Mesothelial cell of epicardium (in vitro differentiated cells): ENCODE measurements around the gene BCL6B. TPM values are rescaled to one million over a fixed set of nuclear protein-coding genes. Genes with fewer than 3 reads are reported as not detected.

Experiments
- DNase-seq, 2 experiments: peaks; one replicate each; pipeline ENCODE4 v3.0.0; 2021; ENCODE audit warnings: low spot score in 2 of 2; ENCODE audit not compliant: unreplicated experiment in 2 of 2
- H3K27ac Mint-ChIP-seq: 2 replicates; pipeline ENCODE4 v1.8.0; 2021; ENCODE audit warnings: mixed read lengths
- H3K27me3 Mint-ChIP-seq: 2 replicates; pipeline ENCODE4 v1.8.0; 2021; ENCODE audit warnings: low read depth, mixed read lengths
- H3K36me3 Mint-ChIP-seq: 2 replicates; pipeline ENCODE4 v1.8.0; 2021; ENCODE audit warnings: mixed read lengths
- H3K4me1 Mint-ChIP-seq: 2 replicates; pipeline ENCODE4 v1.8.0; 2021; ENCODE audit warnings: mixed read lengths
- H3K4me3 Mint-ChIP-seq: 2 replicates; pipeline ENCODE4 v1.8.0; 2021; ENCODE audit warnings: mild to moderate bottlenecking, moderate library complexity, mixed read lengths
- H3K9me3 Mint-ChIP-seq: 2 replicates; pipeline ENCODE4 v1.8.0; 2021; ENCODE audit warnings: mixed read lengths
- CTCF ChIP-seq: fragments of 200-600 bp; sonication (generic); IDR thresholded peaks from one replicate; pipeline ENCODE4 v1.5.0; 2021; ENCODE audit warnings: antibody characterized with exemption; ENCODE audit not compliant: unreplicated experiment
- total RNA-seq: library from RNA; stranded (reverse); gene quantifications from 3 replicates; pipeline ENCODE4 v1.2.1, GENCODE V29; 2021

The BCL6B gene
- total RNA-seq, 1 donor from 2014 or later: not detected

GRCh38 chr17:7023576-7024401 lies 939 bp downstream of the BCL6B start:
- peak; percentile 70 to 80 for DNase-seq
- no peak for TF ChIP-seq CTCF
- no peaks in the 10 kb centered on the region for H3K9me3 Mint-ChIP-seq
- peak overlapping the region; percentile 37 for H3K4me3 Mint-ChIP-seq
- H3K27ac Mint-ChIP-seq: no peak overlapping the region
- H3K4me1 Mint-ChIP-seq: peaks cover 19% of the 10 kb centered on the region
- peaks cover 57% of the 10 kb centered on the region for H3K27me3 Mint-ChIP-seq
- no peaks in the 10 kb centered on the region for H3K36me3 Mint-ChIP-seq

- Mint-ChIP-seq H3K9me3 (no peaks in the 10 kb centered on the region), H3K4me1 (peaks cover 18% of the 10 kb centered on the region), H3K27ac (no peak overlapping the region), H3K4me3 (no peak overlapping the region), H3K27me3 (peaks cover 57% of the 10 kb centered on the region), H3K36me3 (no peaks in the 10 kb centered on the region)
- no peak for TF ChIP-seq CTCF
- DNase-seq: no peak
These were observed 1.5 kb downstream of the BCL6B start for GRCh38 chr17:7024402-7024785.

- Mint-ChIP-seq H3K4me3 (no peak overlapping the region), H3K27me3 (peaks cover 58% of the 10 kb centered on the region), H3K4me1 (peaks cover 12% of the 10 kb centered on the region), H3K27ac (no peak overlapping the region), H3K9me3 (no peaks in the 10 kb centered on the region), H3K36me3 (no peaks in the 10 kb centered on the region)
- TF ChIP-seq CTCF: no peak
- no peak for DNase-seq
These were observed 2.4 kb downstream of the BCL6B start for GRCh38 chr17:7025245-7025644.

- Mint-ChIP-seq H3K9me3 (no peaks in the 10 kb centered on the region), H3K4me3 (no peak overlapping the region), H3K36me3 (no peaks in the 10 kb centered on the region), H3K4me1 (peaks cover 7% of the 10 kb centered on the region), H3K27ac (no peak overlapping the region), H3K27me3 (peaks cover 46% of the 10 kb centered on the region)
- DNase-seq: no peak
- TF ChIP-seq CTCF: no peak
These were observed 3.7 kb downstream of the BCL6B start for GRCh38 chr17:7026471-7027115.

- Mint-ChIP-seq H3K9me3 (no peaks in the 10 kb centered on the region), H3K27me3 (peaks cover 38% of the 10 kb centered on the region), H3K4me1 (peaks cover 4% of the 10 kb centered on the region), H3K36me3 (no peaks in the 10 kb centered on the region), H3K27ac (no peak overlapping the region), H3K4me3 (no peak overlapping the region)
- TF ChIP-seq CTCF: no peak
- no peak for DNase-seq
These were observed 4.5 kb downstream of the BCL6B start for GRCh38 chr17:7027335-7027734.
